IMR-90 (cell line): Measurements from ENCODE around the gene TBATA. TPM values are rescaled to one million over a fixed set of nuclear protein-coding genes. Genes with fewer than 3 reads are reported as not detected.

Experiments used
- ATAC-seq: fragments of 200-7000 bp; cut with Tn5 transposase; 2 replicates; pipeline ENCODE4 v1.9.1; 2020; ENCODE audit warnings: low read depth, mild to moderate bottlenecking, moderate library complexity
- BruUV-seq: library from RNA; stranded (reverse); fragments of 400-500 nt; replicated peaks from 2 replicates; lab custom pipeline; 2021; lab: Mats Ljungman, UMichigan
- CTCF ChIA-PET: fragments of 300-600 bp; formaldehyde crosslinking; extraction: SDS; loops from one replicate; lab custom pipeline; 2021; ENCODE audit warnings: antibody characterized with exemption; lab: Yijun Ruan, JAX
- POLR2A ChIA-PET: fragments of 300-600 bp; sonication (Branson Sonifier 250); formaldehyde crosslinking; loops from one replicate; lab custom pipeline; 2022; ENCODE audit warnings: antibody characterized with exemption; ENCODE audit not compliant: unreplicated experiment; lab: Charles Lee
- DNase-seq: peaks from one replicate; pipeline ENCODE4 v3.0.0; 2013
- H2AFZ ChIP-seq: replicated peaks from 2 replicates; pipeline ENCODE3; 2013; ENCODE audit warnings: low read length, mild to moderate bottlenecking; ENCODE audit not compliant: poor library complexity
- H2AK5ac ChIP-seq: 2 replicates; pipeline ENCODE4 v1.6.1; 2013; ENCODE audit warnings: low read depth, low read length, inconsistent platforms
- H2AK9ac ChIP-seq: replicated peaks from 2 replicates; pipeline ENCODE3; 2013; ENCODE audit warnings: mild to moderate bottlenecking, low read depth, low read length, moderate library complexity; ENCODE audit not compliant: poor library complexity
- H2BK120ac ChIP-seq: 2 replicates; pipeline ENCODE4 v1.6.1; 2013; ENCODE audit warnings: low read depth, low read length, inconsistent platforms
- H2BK15ac ChIP-seq: 3 replicates; pipeline ENCODE4 v1.6.1; 2013; ENCODE audit warnings: low read depth, low read length, inconsistent platforms
- H2BK20ac ChIP-seq: 2 replicates; pipeline ENCODE4 v1.6.1; 2013; ENCODE audit warnings: low read depth, mild to moderate bottlenecking, inconsistent platforms, low read length, moderate library complexity
- H2BK5ac ChIP-seq: 2 replicates; pipeline ENCODE4 v1.6.1; 2013; ENCODE audit warnings: mild to moderate bottlenecking, low read depth, low read length, inconsistent platforms; ENCODE audit not compliant: poor library complexity, severe bottlenecking
- H3K14ac ChIP-seq: replicated peaks from 2 replicates; pipeline ENCODE4 v1.6.1; 2013; ENCODE audit warnings: low read depth, low read length, inconsistent platforms
- H3K18ac ChIP-seq: 2 replicates; pipeline ENCODE4 v1.6.1; 2013; ENCODE audit warnings: low read depth, low read length, control low read depth
- H3K23ac ChIP-seq: 2 replicates; pipeline ENCODE4 v1.6.1; 2013; ENCODE audit warnings: low read depth, low read length, inconsistent platforms
- H3K27ac ChIP-seq: 2 replicates; pipeline ENCODE4 v1.5.1; 2013; ENCODE audit warnings: mild to moderate bottlenecking, control low read depth, low read length; ENCODE audit not compliant: insufficient read depth
- H3K27me3 ChIP-seq: 2 replicates; pipeline ENCODE4 v1.6.1; 2013; ENCODE audit warnings: low read length; ENCODE audit not compliant: control insufficient read depth, insufficient read depth
- H3K36me3 ChIP-seq: 2 replicates; pipeline ENCODE4 v1.6.1; 2013; ENCODE audit warnings: low read length, mixed read lengths; ENCODE audit not compliant: control insufficient read depth, insufficient read depth
- H3K4ac ChIP-seq: 2 replicates; pipeline ENCODE4 v1.6.1; 2013; ENCODE audit warnings: low read depth, low read length, inconsistent platforms
- H3K4me1 ChIP-seq: 2 replicates; pipeline ENCODE4 v1.6.1; 2013; ENCODE audit warnings: low read length, mixed read lengths; ENCODE audit not compliant: control insufficient read depth, insufficient read depth
- H3K4me2 ChIP-seq: 2 replicates; pipeline ENCODE4 v1.6.1; 2013; ENCODE audit warnings: low read depth, mild to moderate bottlenecking, control low read depth, low read length, moderate library complexity
- H3K4me3 ChIP-seq: 2 replicates; pipeline ENCODE4 v1.5.1; 2013; ENCODE audit warnings: low read depth, mild to moderate bottlenecking, control low read depth, low read length, moderate library complexity; ENCODE audit not compliant: insufficient read depth
- H3K56ac ChIP-seq: 2 replicates; pipeline ENCODE4 v1.6.1; 2013; ENCODE audit warnings: low read length, inconsistent platforms; ENCODE audit not compliant: insufficient read depth; ENCODE audit errors: extremely low read depth
- H3K79me1 ChIP-seq, 2 experiments: 2 replicates each; pipeline ENCODE4 v1.6.1; 2013; ENCODE audit warnings: low read length in 2 of 2, inconsistent platforms in 1 of 2, low read depth in 1 of 2
- H3K9ac ChIP-seq: 2 replicates; pipeline ENCODE4 v1.6.1; 2013; ENCODE audit warnings: low read depth, low read length, control low read depth
- H3K9me1 ChIP-seq: 2 replicates; pipeline ENCODE4 v1.6.1; 2013; ENCODE audit warnings: low read length, inconsistent platforms; ENCODE audit not compliant: insufficient read depth
- H3K9me3 ChIP-seq: 2 replicates; pipeline ENCODE4 v1.6.1; 2013; ENCODE audit warnings: low read length; ENCODE audit not compliant: control insufficient read depth, insufficient read depth
- H4K20me1 ChIP-seq: 2 replicates; pipeline ENCODE4 v1.6.1; 2013; ENCODE audit warnings: low read length, inconsistent platforms; ENCODE audit not compliant: insufficient read depth
- H4K5ac ChIP-seq: 2 replicates; pipeline ENCODE4 v1.6.1; 2013; ENCODE audit warnings: mild to moderate bottlenecking, low read depth, low read length, control low read depth
- H4K8ac ChIP-seq, 2 experiments: 2 replicates each; pipeline ENCODE4 v1.6.1; 2013; ENCODE audit warnings: low read depth in 2 of 2, low read length in 2 of 2, control low read depth in 1 of 2, inconsistent platforms in 1 of 2
- H4K91ac ChIP-seq: 2 replicates; pipeline ENCODE4 v1.6.1; 2013; ENCODE audit warnings: low read depth, low read length, inconsistent platforms; ENCODE audit not compliant: insufficient read depth
- CEBPB ChIP-seq: IDR thresholded peaks from 2 replicates; pipeline ENCODE4 v1.6.1; 2012; ENCODE audit warnings: low read depth, low read length, improper control_type of control experiment
- CHD1 ChIP-seq: IDR thresholded peaks from 2 replicates; pipeline ENCODE4 v1.6.1; 2012; ENCODE audit warnings: low read depth, low read length, improper control_type of control experiment
- FOS ChIP-seq: fragments of 150-350 bp; IDR thresholded peaks from 2 replicates; pipeline ENCODE4 v1.6.1; 2016; ENCODE audit warnings: low read depth, low read length
- MAZ ChIP-seq: IDR thresholded peaks from 2 replicates; pipeline ENCODE4 v1.6.1; 2012; ENCODE audit warnings: low read depth, mild to moderate bottlenecking, low read length, improper control_type of control experiment, moderate library complexity, borderline replicate concordance
- USF2 ChIP-seq: fragments of 150-350 bp; IDR thresholded peaks from 2 replicates; pipeline ENCODE4 v1.6.1; 2017; ENCODE audit warnings: mild to moderate bottlenecking, antibody characterized with exemption, low read length, low read depth
- WGBS, 2 experiments: methylation state at CpG; one replicate each; pipeline versions ENCODE4 v1.1.5 to v1.1.7; 2013; ENCODE audit warnings: missing lambda C conversion rate in 2 of 2; ENCODE audit not compliant: insufficient read length in 1 of 2; ENCODE audit errors: extremely low coverage in 2 of 2; 5-methylcytosine and 5-hydroxymethylcytosine counted together
- dilution Hi-C: fragments of 300-500 bp; cut with HindIII; formaldehyde crosslinking; loops from one replicate; pipeline ENCODE4 v1.14.3; 2018; ENCODE audit warnings: low sequenced_read_pairs; ENCODE audit not compliant: unreplicated experiment
- in situ Hi-C: fragments of 300-500 bp; cut with MboI; formaldehyde crosslinking; loops from 3 replicates; pipeline ENCODE4 v1.14.3; 2019; ENCODE audit warnings: low sequenced_read_pairs, inconsistent platforms, mixed read lengths
- intact Hi-C: fragments of 100-400 bp; cut with micrococcal nuclease; formaldehyde crosslinking; loops from 2 replicates; pipeline ENCODE4 v1.10.0; 2022
- polyA plus RNA-seq, 3 experiments: library from polyadenylated mRNA; depleted of rRNA; stranded (reverse); fragments of >200 nt; gene quantifications; 2 replicates each; pipeline ENCODE4 v1.2.3, GENCODE V29; 2012; ENCODE audit warnings: low replicate concordance in 1 of 3
- total RNA-seq: library from RNA; depleted of rRNA; stranded (reverse); fragments of >200 nt; gene quantifications from 2 replicates; pipeline ENCODE4 v1.2.3, GENCODE V29; 2012

The TBATA gene
- total and polyA plus RNA-seq, 2 of the 4 experiments (the other 2 are of a cell fraction), result not detected

- Histone ChIP-seq H3K36me3 (no peaks in the 10 kb centered on the region), H3K9me1 (no peaks in the 10 kb centered on the region), H3K27me3 (peaks cover 19% of the 10 kb centered on the region), H4K20me1 (no peaks in the 10 kb centered on the region), H4K5ac (no peak overlapping the region), H2AK5ac (no peak overlapping the region), H3K9me3 (no peaks in the 10 kb centered on the region), H3K27ac (no peak overlapping the region), H3K4ac (no peak overlapping the region), H3K4me2 (no peak overlapping the region), H3K56ac (no peak overlapping the region), H3K23ac (no peak overlapping the region), H2BK20ac (no peak overlapping the region), H3K4me1 (no peaks in the 10 kb centered on the region), H3K18ac (no peak overlapping the region), H3K9ac (no peak overlapping the region), H2AK9ac (no peak overlapping the region), H3K14ac (no peak overlapping the region), H4K91ac (no peak overlapping the region), H2AFZ (peak overlapping the region; percentile 44), H2BK120ac (no peak overlapping the region), H3K79me1 (no peaks in the 10 kb centered on the region), H3K4me3 (no peak overlapping the region), H2BK15ac (no peak overlapping the region), H2BK5ac (no peak overlapping the region), H4K8ac (no peak overlapping the region)
- CTCF ChIA-PET, result interaction anchor here (1.5 kb wide), 1 partner anchor 206 kb away, joined by 3 read pairs; no protein-coding TSS in a partner anchor
- intact Hi-C loops, result no loop called here
- POLR2A ChIA-PET, result no interaction called here
- dilution Hi-C loops, result no loop called here
- in situ Hi-C loops, result no loop called here
- DNase-seq (peak; percentile 48), ATAC-seq (no peak)
- no TSS peak for BruUV-seq
- 40% methylated on average over 2 of the region's 8 CpGs; no CpG with 5 or more reads in 1 of the 2 experiments for WGBS, 2 experiments
- no peak for TF ChIP-seq FOS
- no peak for TF ChIP-seq CEBPB
- no peak for TF ChIP-seq MAZ
- no peak for TF ChIP-seq CHD1
- peak; percentile 78 for TF ChIP-seq USF2
These were observed 28.3 kb downstream of the TBATA start for GRCh38 chr10:70756700-70757360.
